Measurements from ENCODE around the gene TSPAN18.

GRCh38 chr11:44834846-44835245 lies 108.1 kb downstream of the TSPAN18 start:
- TF ChIP-seq, protein P1, sequence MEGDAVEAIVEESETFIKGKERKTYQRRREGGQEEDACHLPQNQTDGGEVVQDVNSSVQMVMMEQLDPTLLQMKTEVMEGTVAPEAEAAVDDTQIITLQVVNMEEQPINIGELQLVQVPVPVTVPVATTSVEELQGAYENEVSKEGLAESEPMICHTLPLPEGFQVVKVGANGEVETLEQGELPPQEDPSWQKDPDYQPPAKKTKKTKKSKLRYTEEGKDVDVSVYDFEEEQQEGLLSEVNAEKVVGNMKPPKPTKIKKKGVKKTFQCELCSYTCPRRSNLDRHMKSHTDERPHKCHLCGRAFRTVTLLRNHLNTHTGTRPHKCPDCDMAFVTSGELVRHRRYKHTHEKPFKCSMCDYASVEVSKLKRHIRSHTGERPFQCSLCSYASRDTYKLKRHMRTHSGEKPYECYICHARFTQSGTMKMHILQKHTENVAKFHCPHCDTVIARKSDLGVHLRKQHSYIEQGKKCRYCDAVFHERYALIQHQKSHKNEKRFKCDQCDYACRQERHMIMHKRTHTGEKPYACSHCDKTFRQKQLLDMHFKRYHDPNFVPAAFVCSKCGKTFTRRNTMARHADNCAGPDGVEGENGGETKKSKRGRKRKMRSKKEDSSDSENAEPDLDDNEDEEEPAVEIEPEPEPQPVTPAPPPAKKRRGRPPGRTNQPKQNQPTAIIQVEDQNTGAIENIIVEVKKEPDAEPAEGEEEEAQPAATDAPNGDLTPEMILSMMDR (IDR thresholded peaks at IDR 0.05; ENCODE audit: low read depth, low read length, poor library complexity, severe bottlenecking): no peak
- TF ChIP-seq EZH2phosphoT487 (IDR thresholded peaks at IDR 0.05; ENCODE audit: borderline replicate concordance, low read length): no peak

Measured in DOHH2 (cell line).